PFSK-1 (cell line): ENCODE results near the gene TRAF6.

Experiments
- POLR2AphosphoS5 ChIP-seq: IDR thresholded peaks from 2 replicates; pipeline ENCODE4 v1.6.1; 2012; ENCODE audit warnings: low read depth, mild to moderate bottlenecking, control low read depth, low read length, moderate library complexity
- TAF1 ChIP-seq: IDR thresholded peaks from 2 replicates; pipeline ENCODE4 v1.6.1; 2012; ENCODE audit warnings: low read length, control low read depth, borderline replicate concordance; ENCODE audit not compliant: insufficient read depth
- TF ChIP-seq, protein P1 (sequence below), 2 experiments: IDR thresholded peaks; 2 replicates each; pipeline versions ENCODE4 v1.6.1 to v1.8.0; 2011 to 2012; ENCODE audit warnings: low read depth in 2 of 2, low read length in 2 of 2, control low read depth in 1 of 2, inconsistent platforms in 1 of 2, mild to moderate bottlenecking in 1 of 2, moderate library complexity in 1 of 2; ENCODE audit not compliant: insufficient read depth in 1 of 2

DNA sequence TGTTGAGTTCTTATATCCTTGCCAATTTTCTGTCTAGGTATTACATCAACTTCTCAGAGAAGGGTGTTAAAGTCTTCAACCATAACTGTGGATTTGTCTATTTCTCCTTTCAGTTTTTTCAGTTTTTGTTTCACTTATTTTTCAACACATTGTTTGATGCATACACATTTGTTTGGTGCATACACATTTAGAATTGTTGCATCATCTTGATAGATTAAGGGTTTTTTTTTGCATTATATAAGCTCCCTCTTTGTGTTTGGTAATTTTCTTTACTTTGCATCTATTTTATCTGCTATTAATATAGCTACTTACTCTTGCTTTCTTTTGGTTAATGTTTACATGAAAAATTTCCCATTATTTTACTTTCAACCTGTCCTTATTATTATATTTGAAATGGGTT lies 20.8 kb upstream of the TRAF6 start:
- TF ChIP-seq POLR2AphosphoS5 = no peak
- no peak for TF ChIP-seq TAF1
- TF ChIP-seq, protein P1, sequence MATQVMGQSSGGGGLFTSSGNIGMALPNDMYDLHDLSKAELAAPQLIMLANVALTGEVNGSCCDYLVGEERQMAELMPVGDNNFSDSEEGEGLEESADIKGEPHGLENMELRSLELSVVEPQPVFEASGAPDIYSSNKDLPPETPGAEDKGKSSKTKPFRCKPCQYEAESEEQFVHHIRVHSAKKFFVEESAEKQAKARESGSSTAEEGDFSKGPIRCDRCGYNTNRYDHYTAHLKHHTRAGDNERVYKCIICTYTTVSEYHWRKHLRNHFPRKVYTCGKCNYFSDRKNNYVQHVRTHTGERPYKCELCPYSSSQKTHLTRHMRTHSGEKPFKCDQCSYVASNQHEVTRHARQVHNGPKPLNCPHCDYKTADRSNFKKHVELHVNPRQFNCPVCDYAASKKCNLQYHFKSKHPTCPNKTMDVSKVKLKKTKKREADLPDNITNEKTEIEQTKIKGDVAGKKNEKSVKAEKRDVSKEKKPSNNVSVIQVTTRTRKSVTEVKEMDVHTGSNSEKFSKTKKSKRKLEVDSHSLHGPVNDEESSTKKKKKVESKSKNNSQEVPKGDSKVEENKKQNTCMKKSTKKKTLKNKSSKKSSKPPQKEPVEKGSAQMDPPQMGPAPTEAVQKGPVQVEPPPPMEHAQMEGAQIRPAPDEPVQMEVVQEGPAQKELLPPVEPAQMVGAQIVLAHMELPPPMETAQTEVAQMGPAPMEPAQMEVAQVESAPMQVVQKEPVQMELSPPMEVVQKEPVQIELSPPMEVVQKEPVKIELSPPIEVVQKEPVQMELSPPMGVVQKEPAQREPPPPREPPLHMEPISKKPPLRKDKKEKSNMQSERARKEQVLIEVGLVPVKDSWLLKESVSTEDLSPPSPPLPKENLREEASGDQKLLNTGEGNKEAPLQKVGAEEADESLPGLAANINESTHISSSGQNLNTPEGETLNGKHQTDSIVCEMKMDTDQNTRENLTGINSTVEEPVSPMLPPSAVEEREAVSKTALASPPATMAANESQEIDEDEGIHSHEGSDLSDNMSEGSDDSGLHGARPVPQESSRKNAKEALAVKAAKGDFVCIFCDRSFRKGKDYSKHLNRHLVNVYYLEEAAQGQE (IDR thresholded peaks at IDR 0.05; ENCODE audit: insufficient read depth in 1 of 2, low read depth in 2 of 2, low read length in 2 of 2) = no peak
